GM21529 (cell line): Measurements from ENCODE around the gene MVK.

Source experiments
- ATAC-seq: cut with Tn5 transposase; IDR thresholded peaks from one replicate; pipeline ENCODE4 v1.9.1; 2021; ENCODE audit not compliant: unreplicated experiment

The MVK gene

GRCh38 chr12:109544955-109545531 is 28.6 kb upstream of the MVK start:
- ATAC-seq, result no peak

DNA sequence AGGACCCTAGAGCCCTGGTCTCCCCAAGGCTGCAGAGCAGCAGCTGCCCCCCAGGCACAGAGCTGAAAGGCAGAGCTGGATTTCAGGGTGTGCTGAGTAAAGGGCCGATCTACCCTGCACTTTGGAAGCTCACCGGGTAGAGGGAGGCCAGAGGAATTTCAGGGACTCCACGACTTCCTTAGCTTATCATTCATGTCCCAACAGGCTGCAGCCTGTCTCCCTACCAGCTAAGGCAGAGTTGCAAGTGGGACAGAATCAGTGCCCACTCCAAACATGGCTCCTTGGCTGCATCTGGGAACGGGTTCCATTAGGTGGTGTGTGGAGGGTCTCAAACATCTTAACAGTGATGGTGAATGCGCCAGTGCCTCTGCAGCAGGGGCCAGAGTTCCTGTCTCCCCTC is 27.8 kb upstream of the MVK start:
- no peak for ATAC-seq

DNA sequence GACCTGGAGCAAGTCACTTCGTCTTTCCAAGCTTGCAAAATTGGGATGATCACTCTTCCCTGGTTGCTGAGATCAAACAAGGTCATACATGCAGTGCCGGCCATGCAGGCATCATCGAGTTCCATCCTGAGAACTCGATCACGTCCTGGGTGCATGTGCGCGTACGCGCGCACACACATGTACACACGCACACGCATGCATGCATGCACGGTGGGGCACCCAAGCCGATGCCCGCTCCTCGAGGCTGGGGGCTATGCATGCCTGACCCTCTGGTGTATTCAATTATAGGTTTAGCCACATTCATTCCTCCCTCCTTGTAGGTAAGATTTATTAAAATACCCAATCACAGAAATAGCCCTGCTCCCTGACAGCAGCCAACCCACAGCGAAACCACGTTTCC is 26.3 kb upstream of the MVK start:
- no peak for ATAC-seq

DNA sequence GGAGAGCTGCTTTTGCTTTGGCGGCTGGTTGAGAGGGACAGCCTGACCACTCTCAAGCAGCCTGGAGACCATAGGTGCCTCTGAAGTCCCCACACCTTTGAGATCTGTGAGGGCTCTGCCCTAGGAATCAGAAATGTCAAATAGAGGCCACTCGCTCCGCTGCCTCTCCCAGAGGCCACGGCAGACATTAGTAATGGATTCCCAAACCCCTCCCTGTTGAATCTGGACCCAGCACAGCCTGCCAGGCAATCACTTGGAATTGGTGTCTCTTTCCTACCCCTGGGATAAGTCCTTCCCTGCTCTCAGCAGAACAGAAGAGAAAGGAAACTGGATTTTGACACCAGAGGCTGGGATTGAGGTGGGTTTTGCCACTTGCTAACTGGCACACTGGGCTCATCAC is 25.3 kb upstream of the MVK start:
- no peak for ATAC-seq

- ATAC-seq, result no peak
Observed at GRCh38 chr12:109549613-109550270, 23.9 kb upstream of the MVK start.

DNA sequence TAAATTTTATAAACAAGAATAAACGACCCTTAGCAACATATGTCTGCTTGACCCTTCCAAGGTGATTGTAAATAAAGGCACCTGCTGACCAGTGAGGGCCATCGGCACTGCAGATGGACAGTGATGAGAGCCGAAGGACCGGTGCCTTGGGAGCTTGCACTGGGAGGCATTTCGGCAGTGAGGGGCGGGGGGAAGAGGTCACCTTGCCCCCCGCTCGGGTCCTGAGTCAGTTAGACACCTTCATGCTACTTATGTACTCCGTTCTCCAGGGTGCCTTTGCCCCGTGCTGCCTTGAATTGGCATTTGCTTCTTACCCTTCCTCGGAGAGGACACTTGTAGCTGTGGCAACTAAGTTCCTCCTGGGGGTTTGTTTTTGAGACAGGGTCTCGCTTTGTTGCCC is 23.3 kb upstream of the MVK start:
- ATAC-seq, result no peak

GRCh38 chr12:109551108-109551507 is 22.5 kb upstream of the MVK start:
- no peak for ATAC-seq

GRCh38 chr12:109552971-109553370 is 20.6 kb upstream of the MVK start:
- no peak for ATAC-seq

GRCh38 chr12:109553483-109553882 is 20.1 kb upstream of the MVK start:
- ATAC-seq, result no peak

DNA sequence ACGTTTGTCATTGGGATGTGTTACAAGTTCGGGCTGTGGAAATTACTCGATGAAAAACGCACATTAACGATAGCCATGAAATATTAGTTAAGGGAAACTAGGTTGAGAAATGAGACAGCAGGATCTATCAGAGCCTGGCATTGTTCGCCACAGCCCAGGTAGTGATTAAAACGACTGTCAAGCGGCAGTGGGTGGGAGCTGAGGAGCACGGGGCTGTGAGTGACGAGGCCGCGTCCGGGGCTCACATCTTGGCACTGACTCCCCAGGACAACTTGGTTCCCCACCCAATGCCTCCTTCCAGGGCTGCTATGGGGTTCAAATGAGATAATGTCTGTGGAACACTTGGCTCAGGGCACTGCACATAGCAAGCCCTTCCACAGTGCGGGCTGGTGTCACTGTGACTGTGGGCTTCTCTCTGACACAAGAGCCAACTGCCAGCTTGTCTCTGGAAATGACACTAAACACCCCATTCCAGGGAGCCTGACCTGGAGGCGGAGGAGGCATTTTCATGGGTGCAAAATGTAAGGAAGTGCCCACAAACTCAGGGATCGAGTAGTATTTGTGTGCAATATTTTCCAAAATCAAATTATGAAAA is 19.6 kb upstream of the MVK start:
- ATAC-seq, result no peak

DNA sequence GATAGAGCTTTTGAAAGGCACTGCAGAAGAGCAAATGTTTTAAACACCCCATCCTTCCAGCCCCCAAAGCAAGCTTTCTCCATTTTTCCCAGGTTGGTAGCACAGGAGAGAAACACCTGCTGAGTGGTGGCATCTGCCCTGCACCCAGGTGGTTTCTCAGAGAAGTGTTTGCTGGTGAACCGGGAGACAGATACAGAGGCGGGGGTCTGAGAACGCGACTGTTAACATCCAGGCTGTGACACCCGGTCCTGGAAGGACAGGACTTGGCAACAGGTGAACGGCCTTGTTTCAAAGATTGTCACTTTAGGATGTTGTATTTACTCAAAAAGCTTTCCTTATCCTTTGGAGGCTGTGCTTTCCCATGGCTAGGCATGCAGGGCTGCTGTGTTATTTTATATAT is 18.8 kb upstream of the MVK start:
- ATAC-seq, result no peak

DNA sequence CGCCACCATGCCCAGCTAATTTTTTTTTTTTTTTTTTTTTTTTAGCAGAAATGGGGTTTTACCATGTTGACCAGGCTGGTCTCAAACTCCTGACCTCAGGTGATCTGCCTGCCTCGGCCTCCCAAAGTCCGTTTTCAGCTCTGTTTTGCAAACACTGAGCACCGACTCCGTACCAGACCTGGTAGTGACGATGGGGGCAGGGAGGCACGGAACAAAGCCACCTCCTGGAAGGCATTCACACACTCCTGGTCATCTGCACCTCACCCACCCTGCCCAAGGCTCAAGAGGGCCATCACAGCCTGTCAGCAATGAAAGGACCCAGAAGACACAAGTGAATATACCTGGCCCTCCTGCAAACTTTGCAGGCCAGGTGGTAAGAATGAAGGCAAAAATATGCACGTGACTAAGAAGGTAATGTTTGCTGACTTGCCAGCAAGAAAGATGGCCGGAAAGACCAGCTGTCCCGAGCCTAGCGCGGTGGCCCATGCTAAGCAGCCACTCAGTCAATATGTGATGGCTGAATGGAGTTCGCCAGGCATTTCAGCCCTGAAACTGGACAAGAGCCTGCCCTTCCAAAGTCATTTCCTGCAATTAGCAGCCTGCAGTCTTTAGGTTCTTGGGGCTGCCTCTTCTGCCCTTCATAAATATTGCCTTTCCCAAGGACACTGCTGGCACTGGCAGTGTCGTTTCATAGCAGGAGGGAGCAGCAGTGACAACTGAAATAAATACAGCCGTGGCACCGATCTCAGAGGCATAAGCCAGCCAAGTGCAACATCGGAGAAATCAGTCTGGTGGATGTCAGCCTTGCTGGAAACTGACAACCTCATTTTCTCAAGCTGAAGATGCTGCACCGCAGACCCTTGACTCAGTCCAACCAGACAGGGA is 17.9 kb upstream of the MVK start:
- no peak for ATAC-seq

GRCh38 chr12:109557200-109557599 is 16.4 kb upstream of the MVK start:
- no peak for ATAC-seq

- ATAC-seq, result no peak
Observed at GRCh38 chr12:109557805-109558204, 15.8 kb upstream of the MVK start.

GRCh38 chr12:109558374-109559199 is 15.0 kb upstream of the MVK start:
- ATAC-seq, result no peak

DNA sequence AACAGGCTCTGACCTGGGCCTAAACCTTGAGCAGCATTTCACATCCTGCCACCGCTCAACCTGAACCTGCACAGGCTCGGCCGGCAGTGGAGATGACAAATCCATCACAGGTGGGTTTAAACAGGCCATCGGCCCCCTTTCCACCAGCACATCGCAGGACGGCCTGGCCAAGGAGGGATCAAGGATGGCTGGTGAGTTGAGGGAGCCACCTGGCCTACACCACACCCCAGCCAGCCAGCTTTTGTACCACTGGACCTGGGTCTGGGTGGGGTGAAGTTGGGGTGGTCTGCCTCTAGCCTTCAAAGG is 14.4 kb upstream of the MVK start:
- no peak for ATAC-seq

- no peak for ATAC-seq
Observed at GRCh38 chr12:109559601-109560000, 14.0 kb upstream of the MVK start.

GRCh38 chr12:109560867-109561710 is 12.5 kb upstream of the MVK start:
- ATAC-seq, result no peak

GRCh38 chr12:109561711-109562030 is 11.9 kb upstream of the MVK start:
- ATAC-seq, result no peak

DNA sequence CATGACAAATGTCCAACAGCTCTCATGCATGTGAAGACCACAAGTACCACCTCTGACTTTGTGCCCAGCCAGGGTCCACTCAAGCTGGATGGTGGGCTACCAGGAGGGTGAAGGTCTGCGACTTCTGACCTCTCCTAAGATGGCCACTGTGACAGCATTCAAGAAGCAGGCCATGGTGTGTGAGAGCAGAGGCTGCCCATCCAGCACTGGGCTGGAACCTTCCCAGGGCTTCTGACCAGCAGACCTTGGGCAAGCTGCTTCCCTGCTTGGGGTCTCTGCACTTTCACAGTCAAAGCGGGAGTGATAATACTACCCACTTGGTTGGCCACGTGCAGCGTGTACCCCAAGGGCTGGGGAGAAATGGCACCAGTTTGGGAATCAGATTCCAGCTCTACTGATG is 10.7 kb upstream of the MVK start:
- no peak for ATAC-seq
